ENCODE results near the gene PSD4.

PSD4 gene

DNA sequence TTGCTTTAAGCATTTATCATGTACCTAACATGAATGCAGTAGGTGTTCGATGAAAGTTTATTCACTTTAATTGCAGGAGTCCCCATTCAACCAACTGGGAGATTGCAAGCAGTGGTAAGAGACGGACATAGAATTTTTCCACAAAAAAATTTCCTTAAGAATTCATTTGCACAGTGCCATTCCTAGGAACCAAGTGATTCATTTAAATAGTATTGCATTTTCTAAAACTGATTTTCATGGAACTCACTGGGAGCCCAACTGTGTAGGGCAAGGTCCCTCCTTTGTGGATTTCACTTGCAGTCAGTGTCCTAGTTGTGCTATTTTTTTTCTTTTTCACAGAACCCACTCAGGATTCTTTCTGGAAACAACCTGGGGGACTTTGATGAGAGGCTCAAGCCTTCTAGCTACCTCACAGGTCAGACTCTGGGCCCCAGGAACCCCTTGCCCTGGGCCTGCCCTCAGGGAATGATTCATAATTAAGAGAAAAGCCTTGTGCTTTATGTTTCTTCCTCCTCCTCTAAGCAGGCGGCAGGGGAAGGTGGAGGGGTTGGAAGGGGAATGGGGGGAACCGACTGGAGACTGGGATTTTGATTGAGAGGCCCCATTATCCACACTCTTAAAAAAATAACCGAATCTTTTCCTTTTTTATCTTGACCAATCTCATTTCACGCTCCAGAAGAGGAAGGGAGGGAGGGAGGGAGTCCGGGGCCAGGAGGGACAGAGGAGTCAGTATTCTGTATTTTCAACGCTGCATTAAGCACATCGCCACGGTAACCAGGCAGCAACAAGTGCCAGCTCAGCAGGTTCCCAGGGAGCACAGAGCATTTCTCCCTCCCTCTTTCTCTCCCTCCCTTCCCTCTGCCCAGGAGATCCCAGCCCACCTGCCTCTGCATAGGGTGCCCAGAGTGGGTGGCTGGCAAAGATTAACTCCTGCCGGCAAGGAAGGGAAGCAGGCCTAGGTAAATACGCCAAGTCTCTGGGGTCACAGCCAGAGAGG is 51.8 kb downstream of the PSD4 start:
- DNase-seq = no peak

- no peak for DNase-seq
Observed at GRCh38 chr2:113226462-113226861, 52.7 kb downstream of the PSD4 start.

DNA sequence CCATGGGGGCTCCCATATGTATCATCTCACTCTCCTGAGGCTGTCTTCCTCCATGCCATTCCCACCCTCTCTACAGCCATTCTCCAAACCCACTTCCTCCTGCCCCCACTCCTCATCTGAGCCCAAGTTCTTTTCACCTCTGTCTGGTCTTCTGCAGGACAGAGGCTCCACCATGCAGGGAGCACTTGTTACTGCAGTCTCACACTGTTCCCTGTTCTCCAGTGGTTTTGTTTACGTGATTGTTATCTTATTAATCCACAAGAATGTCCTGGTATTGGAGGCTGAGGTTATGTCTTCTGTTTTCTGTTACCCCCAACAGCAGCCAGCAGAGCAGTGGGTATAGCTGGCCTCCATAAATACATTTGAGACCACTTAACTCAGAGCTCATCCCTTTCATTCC is 53.5 kb downstream of the PSD4 start:
- DNase-seq = no peak

DNA sequence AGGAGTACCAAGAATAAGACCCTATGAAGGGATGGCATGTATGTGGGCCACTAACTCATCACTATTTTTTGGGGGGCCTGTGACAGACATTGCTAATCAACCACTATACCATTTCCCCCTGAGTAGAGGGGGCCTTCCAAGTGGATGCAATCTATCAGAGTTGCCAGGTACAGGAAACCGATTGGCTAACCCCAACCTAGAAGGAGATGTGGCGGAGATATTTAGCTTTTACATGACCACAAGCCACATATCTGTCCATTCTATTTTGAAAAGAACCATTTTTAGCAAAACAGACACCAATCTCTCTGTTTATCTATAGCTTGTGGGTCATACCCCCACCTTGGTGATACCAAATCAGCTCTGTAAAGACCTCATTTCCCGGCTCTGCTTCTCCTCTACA is 53.9 kb downstream of the PSD4 start:
- no peak for DNase-seq

- no peak for DNase-seq
Observed at GRCh38 chr2:113228351-113228750, 54.6 kb downstream of the PSD4 start.

- DNase-seq = no peak
Observed at GRCh38 chr2:113228991-113229716, 55.4 kb downstream of the PSD4 start.

DNA sequence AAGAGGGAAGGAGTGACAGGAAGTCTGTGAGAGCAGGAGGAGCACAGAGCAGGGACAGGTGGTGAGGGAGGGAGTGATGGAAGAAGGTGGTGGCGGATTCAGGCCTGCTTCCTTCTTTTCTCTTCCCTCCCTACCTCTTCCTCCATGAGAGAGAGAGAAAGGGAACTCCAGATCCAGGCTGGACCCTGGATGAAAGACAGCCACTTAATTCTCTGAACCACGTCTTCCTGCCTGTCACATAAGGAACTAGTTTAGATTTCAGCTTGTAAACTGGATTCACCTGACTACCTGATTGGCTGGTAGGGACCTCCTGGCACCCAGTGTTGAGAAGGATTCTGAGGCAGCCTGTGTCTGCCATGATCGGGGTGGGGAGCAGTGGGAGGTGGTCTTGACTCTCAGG is 56.0 kb downstream of the PSD4 start:
- DNase-seq = no peak

DNA sequence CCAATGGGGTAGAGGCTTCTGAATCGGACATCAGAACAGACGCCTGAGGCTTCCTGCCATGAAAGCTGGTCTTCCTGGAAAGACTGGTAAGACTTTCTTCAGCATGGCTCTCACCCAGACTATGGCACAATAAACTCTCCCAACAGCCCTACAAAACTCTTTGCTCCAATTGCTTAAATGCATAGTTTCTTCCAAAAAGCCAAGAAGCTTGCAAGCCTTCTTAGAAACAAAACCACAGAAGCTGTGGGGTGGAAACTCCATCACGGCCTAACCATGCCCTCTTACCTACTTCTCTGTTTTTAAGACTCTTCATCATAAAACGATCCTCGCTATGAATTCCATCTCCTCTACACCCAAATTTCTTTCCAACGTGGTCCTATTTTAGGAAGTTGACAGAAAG is 56.8 kb downstream of the PSD4 start:
- DNase-seq = no peak

- DNase-seq = no peak
Observed at GRCh38 chr2:113231064-113231463, 57.3 kb downstream of the PSD4 start.

GRCh38 chr2:113232123-113232522 is 58.4 kb downstream of the PSD4 start:
- DNase-seq = no peak

DNA sequence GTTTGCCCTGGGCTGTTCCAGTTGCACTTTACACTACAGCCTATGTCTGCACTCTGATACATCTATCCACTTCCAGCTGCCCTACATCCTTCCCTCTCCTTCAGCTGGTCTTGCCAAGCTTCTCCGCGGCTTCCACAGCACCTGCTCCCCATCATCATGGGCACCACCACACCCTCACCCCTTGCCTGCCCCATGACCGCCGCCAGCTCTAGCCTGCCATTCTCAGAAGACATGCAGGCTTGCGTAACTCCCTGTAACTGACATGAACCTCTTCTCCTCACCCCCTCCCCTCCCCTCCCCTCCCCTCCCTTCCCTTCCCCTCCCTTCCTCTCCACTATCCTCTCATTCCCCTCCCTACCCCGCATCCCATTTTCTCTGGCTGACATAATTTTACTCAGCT is 59.0 kb downstream of the PSD4 start:
- no peak for DNase-seq

GRCh38 chr2:113233593-113234550 is 60.1 kb downstream of the PSD4 start:
- DNase-seq = no peak

DNA sequence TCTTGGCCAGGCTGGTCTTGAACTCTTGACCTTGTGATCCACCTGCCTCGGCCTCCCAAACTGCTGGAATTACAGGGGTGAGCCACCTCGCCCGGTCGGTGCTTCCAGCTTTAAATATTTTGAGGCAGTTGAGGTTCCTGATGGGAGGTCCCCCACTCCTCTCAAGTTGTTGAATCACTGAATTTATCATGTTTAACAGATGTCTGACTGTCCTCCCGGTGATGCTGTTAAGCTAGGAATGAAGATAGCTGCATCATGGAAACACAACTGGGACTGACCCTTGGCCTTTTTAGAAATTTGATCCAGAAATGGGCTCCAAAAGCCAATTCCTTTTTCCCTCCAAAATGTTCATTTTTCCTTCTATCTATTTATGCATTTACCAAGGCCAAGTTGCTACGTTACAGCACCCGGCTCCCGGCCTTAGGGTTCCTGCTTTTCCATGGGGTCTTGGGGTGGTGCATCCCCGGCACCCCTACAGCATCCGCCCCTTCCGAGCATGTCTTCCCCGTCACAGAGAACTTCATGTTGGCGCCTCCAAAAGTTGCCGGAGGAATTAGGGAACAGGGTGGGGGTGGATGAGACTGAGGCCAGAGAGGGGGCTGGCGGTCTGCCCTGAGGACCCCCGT is 61.1 kb downstream of the PSD4 start:
- DNase-seq = no peak

DNA sequence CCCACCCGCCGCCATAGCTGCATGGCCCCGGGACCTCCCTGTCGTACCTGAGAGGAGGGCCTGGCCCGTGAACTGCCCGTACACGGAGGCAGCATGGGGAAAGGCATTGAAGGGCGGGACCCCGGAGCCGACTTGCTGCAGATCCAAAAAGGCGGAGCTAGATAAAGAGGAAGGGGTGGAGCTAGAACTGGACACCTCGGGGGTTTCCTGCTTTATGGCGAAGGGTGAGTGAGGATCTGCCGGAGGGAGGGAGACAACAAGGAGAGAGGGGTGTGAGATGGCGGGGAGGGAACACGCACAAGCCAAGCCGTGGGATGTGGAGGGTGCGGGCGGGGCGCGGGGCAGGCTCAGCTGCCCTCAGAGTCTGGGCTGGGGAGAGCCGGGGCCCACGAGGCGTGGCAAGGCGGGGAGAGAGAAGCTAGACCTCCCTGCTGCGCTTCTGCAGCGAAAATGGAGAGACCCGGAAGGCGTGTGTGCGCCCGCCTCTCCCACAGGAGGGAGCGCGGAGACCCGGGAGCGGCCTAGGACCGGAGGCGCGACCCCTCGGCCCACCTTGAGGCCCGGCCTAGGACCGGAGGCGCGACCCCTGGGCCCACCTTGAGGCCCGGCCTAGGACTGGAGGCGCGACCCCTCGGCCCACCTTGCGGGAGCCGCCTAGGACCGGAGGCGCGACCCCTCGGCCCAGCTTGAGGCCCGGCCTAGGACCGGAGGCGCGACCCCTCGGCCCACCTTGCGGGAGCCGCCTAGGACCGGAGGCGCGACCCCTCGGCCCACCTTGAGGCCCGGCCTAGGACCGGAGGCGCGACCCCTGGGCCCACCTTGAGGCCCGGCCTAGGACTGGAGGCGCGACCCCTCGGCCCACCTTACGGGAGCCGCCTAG is 61.8 kb downstream of the PSD4 start:
- peak in 1 of 2 donors; percentile 72 for DNase-seq

GRCh38 chr2:113236367-113237159 is 62.8 kb downstream of the PSD4 start:
- DNase-seq = no peak

DNA sequence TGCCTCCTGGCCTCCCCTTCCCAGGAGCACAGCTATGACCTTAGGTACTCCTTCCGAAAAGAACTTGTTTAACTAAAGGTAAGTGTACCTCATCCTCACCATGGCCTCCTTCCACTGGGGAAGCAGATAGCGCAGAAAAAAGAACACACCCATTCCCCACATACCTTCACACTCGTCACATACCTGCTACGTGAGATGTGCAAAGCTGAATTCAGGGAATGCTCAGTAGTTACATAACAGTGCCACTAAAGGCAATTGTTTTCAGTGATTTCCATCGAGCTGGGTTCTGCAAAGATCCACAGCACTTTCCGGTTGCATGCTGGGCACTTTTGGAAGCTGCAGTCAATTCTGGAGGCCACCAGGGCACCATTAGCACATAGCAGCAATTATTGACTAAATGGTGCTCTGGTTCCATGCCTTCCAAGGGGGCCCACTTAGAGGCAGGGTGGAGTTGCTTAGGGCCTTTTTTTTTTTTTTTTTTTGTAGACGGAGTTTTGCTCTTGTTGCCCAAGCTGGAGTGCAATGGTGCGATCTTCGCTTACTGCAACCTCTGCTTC is 63.9 kb downstream of the PSD4 start:
- no peak for DNase-seq

DNA sequence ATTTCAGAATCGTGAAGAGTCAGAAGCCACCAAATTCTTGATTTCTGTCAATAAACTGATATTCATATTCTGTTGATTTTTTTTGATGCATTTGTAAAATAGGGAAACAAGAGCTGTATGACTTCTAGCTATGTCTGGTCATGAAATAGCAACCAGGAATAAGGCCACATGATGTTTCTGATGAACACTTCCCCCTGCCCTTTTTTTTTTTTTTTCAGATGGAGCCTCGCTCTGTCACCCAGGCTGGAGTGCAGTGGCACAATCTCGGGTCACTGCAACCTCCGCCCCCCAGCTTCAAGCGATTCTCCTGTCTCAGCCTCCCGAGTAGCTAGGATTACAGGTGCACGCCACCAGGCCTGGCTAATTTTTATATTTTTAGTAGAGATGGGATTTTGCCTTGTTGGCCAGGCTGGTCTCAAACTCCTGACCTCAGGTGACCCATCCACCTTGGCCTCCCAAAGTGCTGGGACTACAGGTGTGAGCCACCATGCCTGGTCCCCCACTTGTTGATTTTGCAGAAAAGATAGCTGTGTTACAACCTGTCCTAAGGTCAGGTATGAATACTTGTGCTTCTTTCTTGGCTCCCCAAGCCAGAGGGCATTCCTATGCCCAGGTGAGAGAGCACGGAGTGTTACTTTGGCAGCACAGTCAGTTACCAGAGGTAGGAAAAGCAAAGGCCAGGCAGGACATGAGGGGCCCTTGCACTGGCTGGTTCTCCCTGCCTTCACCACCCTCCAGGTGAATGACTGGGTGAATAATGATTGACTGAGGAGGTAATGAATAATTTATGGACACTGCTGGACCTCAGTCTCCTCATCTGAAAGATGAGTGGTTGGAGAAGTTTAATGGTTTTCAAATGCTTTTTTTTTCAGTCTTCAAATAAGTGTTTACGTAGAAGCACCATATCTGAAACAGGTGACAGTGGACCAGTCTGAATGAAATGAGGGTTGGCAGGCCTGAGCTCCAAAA is 65.4 kb downstream of the PSD4 start:
- DNase-seq = no peak

GRCh38 chr2:113240150-113240914 is 66.6 kb downstream of the PSD4 start:
- no peak for DNase-seq
